Coronary artery (tissue), 2 donors: ENCODE measurements around the gene ITSN1.

Source experiments
- DNase-seq: peaks from one replicate; pipeline ENCODE4 v3.0.0-alpha.2; 2017; ENCODE audit warnings: low spot score
- H3K27ac ChIP-seq, 2 donors: fragments of 200-600 bp; sonication (generic); one replicate each; pipeline ENCODE4 v1.5.1; 2016 to 2019
- H3K4me3 ChIP-seq: fragments of 200-600 bp; sonication (generic); 2 replicates; pipeline ENCODE4 v1.5.1; 2016; ENCODE audit warnings: mild to moderate bottlenecking, moderate library complexity
- CTCF ChIP-seq: fragments of 200-600 bp; sonication (generic); IDR thresholded peaks from one replicate; pipeline ENCODE4 v1.5.1; 2019; ENCODE audit warnings: antibody characterized with exemption

Gene ITSN1

DNA sequence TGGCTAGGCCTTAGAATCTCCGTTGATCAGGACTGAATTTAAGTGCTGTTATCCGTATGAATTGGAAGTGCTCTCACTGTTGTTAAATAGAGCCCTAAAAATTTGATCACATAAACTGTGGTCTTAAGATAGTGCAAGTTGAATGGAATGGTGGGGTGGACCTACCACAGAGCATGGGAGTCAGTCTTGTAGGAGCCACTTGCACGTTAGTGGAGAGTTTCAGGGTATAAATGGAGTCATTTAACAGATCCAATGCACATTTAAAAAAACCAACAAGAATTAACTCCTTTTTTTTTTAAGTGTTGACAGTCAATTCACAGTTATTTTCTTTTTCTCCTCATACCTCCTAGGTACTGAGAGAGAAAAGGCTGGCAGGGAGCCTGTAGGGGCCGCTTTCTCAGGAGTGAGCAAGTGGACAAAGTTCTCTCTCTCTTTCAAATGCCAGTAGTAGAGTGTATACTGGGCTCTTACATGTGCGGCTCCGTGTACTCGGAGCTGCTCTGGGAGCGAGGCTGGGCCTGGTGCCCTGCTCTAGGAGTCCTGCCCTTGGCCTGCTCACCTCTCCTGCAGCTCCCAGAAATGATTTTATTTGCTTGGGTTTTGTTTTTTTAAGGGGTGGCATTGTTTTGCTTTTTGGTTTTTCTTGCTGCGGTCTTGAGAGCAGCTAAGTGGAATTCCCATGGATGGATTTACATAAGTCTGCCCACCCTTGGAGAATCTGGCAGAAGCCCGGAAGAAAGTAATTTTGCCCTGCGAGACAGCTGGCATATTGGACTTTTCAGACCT is 182.0 kb downstream of the ITSN1 start:
- Histone ChIP-seq H3K27ac (peak overlapping the region; percentile 60 to 64), H3K4me3 (no peak overlapping the region)
- no peak for TF ChIP-seq CTCF
- DNase-seq = no peak

DNA sequence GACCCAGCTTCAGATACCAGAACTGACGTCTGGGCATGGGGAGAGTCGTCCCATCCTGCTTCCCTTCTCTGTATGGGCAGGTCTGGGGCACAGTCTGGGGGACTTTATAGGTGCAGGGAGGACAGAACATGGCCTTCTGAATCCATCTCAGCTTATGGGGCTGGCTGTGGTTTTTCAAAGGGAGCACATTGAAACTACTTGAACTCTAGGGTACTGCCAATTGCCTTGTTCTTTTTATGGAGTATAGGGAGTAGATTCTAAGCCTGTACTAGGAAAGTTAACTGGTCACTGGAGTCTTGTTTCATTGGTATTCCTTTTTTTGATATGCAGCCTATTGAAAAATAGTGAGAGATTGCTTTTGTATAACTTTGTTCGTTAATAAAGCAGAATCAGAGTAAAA is 183.1 kb downstream of the ITSN1 start:
- TF ChIP-seq CTCF = no peak
- Histone ChIP-seq H3K4me3 (no peak overlapping the region), H3K27ac (peak overlapping the region; percentile 60 to 62)
- no peak for DNase-seq

DNA sequence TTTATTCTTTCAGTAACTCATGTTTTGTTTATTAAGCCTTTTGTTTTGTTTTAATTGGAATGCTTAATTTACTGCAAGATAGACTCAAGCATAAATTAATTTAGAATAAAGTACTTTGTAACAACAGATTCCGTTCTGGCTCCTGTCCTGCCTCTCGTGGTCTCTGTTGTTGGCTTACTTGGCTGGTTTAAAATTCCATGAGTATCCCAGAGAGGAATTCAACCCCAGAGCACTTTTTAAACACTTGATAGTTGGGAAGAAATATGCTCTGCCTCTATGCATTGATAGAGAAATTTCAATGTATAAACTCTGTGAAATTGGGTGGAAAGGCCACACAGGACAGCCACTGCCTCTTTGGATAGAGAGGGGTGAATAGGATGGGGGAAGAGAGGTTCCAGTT is 183.6 kb downstream of the ITSN1 start:
- H3K27ac ChIP-seq = peak overlapping the region; percentile 60 to 62
- no peak for DNase-seq

GRCh38 chr21:33828083-33828482 is 185.8 kb downstream of the ITSN1 start:
- no peak for DNase-seq
- H3K4me3 ChIP-seq = peak overlapping the region; percentile 33
- TF ChIP-seq CTCF = no peak
- H3K27ac ChIP-seq = peak overlapping the region; percentile 62 to 74

More for the DNA sequence above, 183.6 kb downstream of the ITSN1 start:
- TF ChIP-seq CTCF = no peak
- peak overlapping the region; percentile 10 for H3K4me3 ChIP-seq

DNA sequence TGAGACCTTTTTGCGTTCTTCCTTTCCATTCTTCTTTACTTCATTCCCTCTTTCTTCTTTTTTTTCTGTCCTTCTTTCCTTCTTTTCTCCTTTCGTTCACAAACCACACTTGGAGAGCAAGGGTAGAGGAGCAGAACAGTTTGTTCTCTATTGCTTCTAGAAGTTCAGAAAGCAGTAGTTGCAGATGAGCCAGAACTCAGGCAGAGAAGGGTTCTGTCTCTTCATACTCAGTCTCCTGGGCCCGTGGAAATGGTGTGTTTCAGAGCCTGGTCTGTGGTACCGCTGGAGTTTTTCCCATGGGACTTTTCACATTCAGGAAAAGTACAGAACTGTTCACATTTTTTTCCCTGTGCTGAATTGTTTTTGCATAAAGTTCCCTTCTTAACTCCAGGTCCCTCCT is 186.3 kb downstream of the ITSN1 start:
- no peak for DNase-seq
- H3K27ac ChIP-seq = peak overlapping the region; percentile 62 to 74
- H3K4me3 ChIP-seq = peak overlapping the region; percentile 33
- no peak for TF ChIP-seq CTCF

DNA sequence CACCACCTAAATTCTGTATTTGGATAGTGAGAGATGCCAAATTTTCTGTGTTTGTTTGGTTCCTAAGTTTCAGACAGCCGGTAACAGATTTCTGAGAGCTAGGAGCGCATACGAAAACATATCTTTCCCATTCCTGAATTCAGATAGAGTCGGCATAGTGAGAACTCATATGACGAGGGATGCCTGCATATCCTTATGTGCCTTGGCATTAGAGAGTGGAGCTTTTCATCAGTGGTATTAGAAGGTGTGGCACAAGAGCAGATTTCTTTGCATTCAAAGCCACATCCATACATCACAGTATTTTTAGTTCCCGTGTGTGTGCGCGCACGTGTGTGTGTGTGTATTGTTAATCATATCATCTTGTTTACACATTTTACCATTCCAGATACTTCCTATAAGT is 187.5 kb downstream of the ITSN1 start:
- no peak for DNase-seq

More for the DNA sequence above, 187.5 kb downstream of the ITSN1 start:
- Histone ChIP-seq H3K27ac (peak overlapping the region in 1 of 2 donors; percentile 62), H3K4me3 (no peak overlapping the region)
- TF ChIP-seq CTCF = no peak
